Fibroblast of lung (primary cell): ENCODE results near the gene NLRP14. TPM values are rescaled to one million over a fixed set of nuclear protein-coding genes. Genes with fewer than 3 reads are reported as not detected.

Experiments
- DNase-seq, 2 donors: peaks; one replicate each; pipeline versions ENCODE4 v3.0.0 to v3.0.0-alpha.2; 2010; ENCODE audit warnings: low read depth in 2 of 2
- H2AFZ ChIP-seq: 2 replicates; pipeline ENCODE4 v1.5.1; 2012; ENCODE audit warnings: low read length, control low read depth, inconsistent platforms
- H3K27ac ChIP-seq: 2 replicates; pipeline ENCODE4 v1.5.1; 2011; ENCODE audit warnings: low read length, control low read depth; ENCODE audit not compliant: insufficient read depth
- H3K27me3 ChIP-seq: 2 replicates; pipeline ENCODE4 v1.5.1; 2011; ENCODE audit warnings: mild to moderate bottlenecking, low read length; ENCODE audit not compliant: control insufficient read depth, insufficient read depth
- H3K36me3 ChIP-seq: 2 replicates; pipeline ENCODE4 v1.5.1; 2011; ENCODE audit warnings: low read length; ENCODE audit not compliant: control insufficient read depth, insufficient read depth
- H3K4me1 ChIP-seq: 2 replicates; pipeline ENCODE4 v1.5.1; 2011; ENCODE audit warnings: low read length; ENCODE audit not compliant: control insufficient read depth, insufficient read depth; ENCODE audit errors: extremely low read depth
- H3K4me2 ChIP-seq: 2 replicates; pipeline ENCODE4 v1.5.1; 2011; ENCODE audit warnings: low read length, control low read depth; ENCODE audit not compliant: insufficient read depth; ENCODE audit errors: extremely low read depth
- H3K4me3 ChIP-seq, 4 experiments: fragments of 200-600 bp in 1 of 4; sonication (generic) in 1 of 4; replicated peaks in 1 of 4; 2 replicates each; pipeline ENCODE4 v1.5.1; 2011 to 2016; ENCODE audit warnings: low read length in 4 of 4, low read depth in 3 of 4, mild to moderate bottlenecking in 3 of 4, control low read depth in 2 of 4, inconsistent platforms in 1 of 4, mixed read lengths in 1 of 4; ENCODE audit not compliant: insufficient read depth in 1 of 4; ENCODE audit errors: control extremely low read depth in 1 of 4
- H3K79me2 ChIP-seq: 2 replicates; pipeline ENCODE4 v1.5.1; 2012; ENCODE audit warnings: mild to moderate bottlenecking, low read length, inconsistent platforms; ENCODE audit not compliant: control insufficient read depth, insufficient read depth
- H3K9ac ChIP-seq: 2 replicates; pipeline ENCODE4 v1.5.1; 2011; ENCODE audit warnings: mild to moderate bottlenecking, low read length, control low read depth; ENCODE audit not compliant: insufficient read depth
- H3K9me3 ChIP-seq: 2 replicates; pipeline ENCODE4 v1.5.1; 2012; ENCODE audit warnings: low read depth, low read length; ENCODE audit not compliant: control insufficient read depth, insufficient read depth
- H4K20me1 ChIP-seq: 2 replicates; pipeline ENCODE4 v1.5.1; 2011; ENCODE audit warnings: low read length; ENCODE audit not compliant: control insufficient read depth, insufficient read depth; ENCODE audit errors: extremely low read depth
- CTCF ChIP-seq, 2 donors: IDR thresholded peaks in 1 of 2; conservative IDR thresholded peaks in 1 of 2; 1 replicate in 1 of 2; 2 replicates in 1 of 2; pipeline ENCODE4 v1.5.1; 2011 to 2012; ENCODE audit warnings: low read length in 2 of 2, control low read depth in 1 of 2, inconsistent platforms in 1 of 2, low read depth in 1 of 2, mild to moderate bottlenecking in 1 of 2
- EZH2 ChIP-seq: IDR thresholded peaks from 2 replicates; pipeline ENCODE4 v1.5.1; 2012; ENCODE audit warnings: low read length, control low read depth, mild to moderate bottlenecking; ENCODE audit errors: missing control alignments
- polyA plus RNA-seq, 2 donors: library from polyadenylated mRNA; depleted of rRNA in 1 of 2; stranded (reverse) in 1 of 2; unstranded in 1 of 2; fragments of >200 nt; gene quantifications; 2 replicates each; pipeline ENCODE4 v1.2.1, GENCODE V29; 2011 to 2012; ENCODE audit warnings: missing spikeins in 1 of 2
- total RNA-seq: library from RNA; depleted of rRNA; stranded (reverse); fragments of >200 nt; gene quantifications from 2 replicates; pipeline ENCODE4 v1.2.1, GENCODE V29; 2014

Gene NLRP14
- total and polyA plus RNA-seq, 2 donors (not counting 1 experiment from before 2014, with no cell fraction given): 0.05 to 0.17 TPM

GRCh38 chr11:6992026-6992425, 28.3 kb upstream of the NLRP14 start:
- Histone ChIP-seq H3K9ac (no peak overlapping the region), H3K36me3 (no peaks in the 10 kb centered on the region), H3K9me3 (no peaks in the 10 kb centered on the region), H3K27ac (peak overlapping the region; percentile 19), H3K4me1 (no peaks in the 10 kb centered on the region), H3K4me3 (no peak overlapping the region), H3K79me2 (no peaks in the 10 kb centered on the region), H3K4me2 (no peak overlapping the region), H2AFZ (no peak overlapping the region), H3K27me3 (no peaks in the 10 kb centered on the region), H4K20me1 (no peaks in the 10 kb centered on the region)
- TF ChIP-seq CTCF (conservative IDR thresholded peaks at IDR 0.05 in 1 of 2, IDR thresholded peaks at IDR 0.05 in 1 of 2; ENCODE audit: low read depth in 1 of 2, low read length in 2 of 2) (no peak), EZH2 (no peak)
- DNase-seq: peak; percentile 11 to 39

GRCh38 chr11:6992457-6993417, 27.5 kb upstream of the NLRP14 start:
- no peak overlapping the region for H3K9ac ChIP-seq
- H3K9me3 ChIP-seq: no peaks in the 10 kb centered on the region
- DNase-seq: peak; percentile 88 to 91
- no peaks in the 10 kb centered on the region for H4K20me1 ChIP-seq
- TF ChIP-seq EZH2 (no peak), CTCF (conservative IDR thresholded peaks at IDR 0.05 in 1 of 2, IDR thresholded peaks at IDR 0.05 in 1 of 2; ENCODE audit: low read depth in 1 of 2, low read length in 2 of 2) (no peak)
- H3K4me3 ChIP-seq: peak overlapping the region in 2 of 4 experiments; percentile 3 to 44
- no peaks in the 10 kb centered on the region for H3K79me2 ChIP-seq
- no peaks in the 10 kb centered on the region for H3K27me3 ChIP-seq
- no peaks in the 10 kb centered on the region for H3K36me3 ChIP-seq
- H3K4me1 ChIP-seq: no peaks in the 10 kb centered on the region
- no peak overlapping the region for H2AFZ ChIP-seq
- no peak overlapping the region for H3K4me2 ChIP-seq
- H3K27ac ChIP-seq: peak overlapping the region; percentile 69

- H3K4me1 ChIP-seq: no peaks in the 10 kb centered on the region
- no peaks in the 10 kb centered on the region for H3K9me3 ChIP-seq
- no peak overlapping the region for H3K4me3 ChIP-seq
- H3K4me2 ChIP-seq: no peak overlapping the region
- DNase-seq: no peak
- no peak overlapping the region for H3K9ac ChIP-seq
- no peaks in the 10 kb centered on the region for H3K79me2 ChIP-seq
- no peak overlapping the region for H3K27ac ChIP-seq
- no peaks in the 10 kb centered on the region for H3K27me3 ChIP-seq
- no peak overlapping the region for H2AFZ ChIP-seq
- no peaks in the 10 kb centered on the region for H4K20me1 ChIP-seq
- no peaks in the 10 kb centered on the region for H3K36me3 ChIP-seq
- no peak for TF ChIP-seq EZH2
- TF ChIP-seq CTCF (conservative IDR thresholded peaks at IDR 0.05 in 1 of 2, IDR thresholded peaks at IDR 0.05 in 1 of 2; ENCODE audit: low read depth in 1 of 2, low read length in 2 of 2): no peak
These were observed 24.6 kb upstream of the NLRP14 start for GRCh38 chr11:6995703-6996102.
